ENCODE measurements around the gene CCDC187. TPM values are rescaled to one million over a fixed set of nuclear protein-coding genes. Genes with fewer than 3 reads are reported as not detected.

Gene CCDC187
- total and polyA plus RNA-seq, 2 of the 13 experiments (the other 11 are each of a cell fraction or from before 2014, with no cell fraction given): 0.03 to 0.13 TPM

DNA sequence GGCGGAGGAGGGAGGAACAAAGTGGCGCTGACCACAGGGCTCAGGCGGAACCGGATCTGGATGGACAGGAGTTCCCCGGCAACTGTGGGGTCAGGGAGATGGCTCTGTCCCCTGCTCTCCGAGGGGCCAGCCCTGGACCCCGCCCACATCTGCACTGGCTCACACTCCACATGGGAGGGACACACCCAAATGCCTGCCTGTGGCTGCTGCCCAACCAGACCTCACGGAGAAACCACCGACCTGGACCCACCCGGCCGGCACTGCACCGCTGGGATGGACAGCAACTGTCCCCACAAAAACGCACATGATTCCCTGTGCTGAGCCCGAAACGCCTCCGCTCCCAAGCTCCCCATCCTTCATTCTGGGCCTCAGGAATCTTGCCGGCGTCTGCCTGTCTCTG is 4.8 kb downstream of the CCDC187 start:
- H3K9ac ChIP-seq (ENCODE audit: insufficient read depth, low read depth, low read length): no peak overlapping the region
- no TSS peak for BruUV-seq (replicated peaks)
- peaks cover 54% of the 10 kb centered on the region for H3K4me1 ChIP-seq (ENCODE audit: insufficient read depth, low read length)
- TF ChIP-seq ARNT (IDR thresholded peaks at IDR 0.05) (no peak), ZNF17 (CRISPR knock-in tag; IDR thresholded peaks at IDR 0.05) (no peak), NFRKB (IDR thresholded peaks at IDR 0.05) (no peak), SMARCC2 (IDR thresholded peaks at IDR 0.05) (no peak), ATAD3A (CRISPR knock-in tag; IDR thresholded peaks at IDR 0.05) (no peak), FLYWCH1 (CRISPR knock-in tag; IDR thresholded peaks at IDR 0.05) (no peak), NAIF1 (CRISPR knock-in tag; IDR thresholded peaks at IDR 0.05; ENCODE audit: borderline replicate concordance) (no peak), SPEN (CRISPR knock-in tag; IDR thresholded peaks at IDR 0.05; ENCODE audit: low read depth) (no peak), ZFP41 (CRISPR knock-in tag; IDR thresholded peaks at IDR 0.05; ENCODE audit: borderline replicate concordance) (no peak), ZNF501 (CRISPR knock-in tag; IDR thresholded peaks at IDR 0.05) (no peak)
- TF ChIP-seq, protein P1, sequence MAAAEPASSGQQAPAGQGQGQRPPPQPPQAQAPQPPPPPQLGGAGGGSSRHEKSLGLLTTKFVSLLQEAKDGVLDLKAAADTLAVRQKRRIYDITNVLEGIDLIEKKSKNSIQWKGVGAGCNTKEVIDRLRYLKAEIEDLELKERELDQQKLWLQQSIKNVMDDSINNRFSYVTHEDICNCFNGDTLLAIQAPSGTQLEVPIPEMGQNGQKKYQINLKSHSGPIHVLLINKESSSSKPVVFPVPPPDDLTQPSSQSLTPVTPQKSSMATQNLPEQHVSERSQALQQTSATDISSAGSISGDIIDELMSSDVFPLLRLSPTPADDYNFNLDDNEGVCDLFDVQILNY (CRISPR knock-in tag; conservative IDR thresholded peaks at IDR 0.05): no peak
- TF ChIP-seq, protein P2, sequence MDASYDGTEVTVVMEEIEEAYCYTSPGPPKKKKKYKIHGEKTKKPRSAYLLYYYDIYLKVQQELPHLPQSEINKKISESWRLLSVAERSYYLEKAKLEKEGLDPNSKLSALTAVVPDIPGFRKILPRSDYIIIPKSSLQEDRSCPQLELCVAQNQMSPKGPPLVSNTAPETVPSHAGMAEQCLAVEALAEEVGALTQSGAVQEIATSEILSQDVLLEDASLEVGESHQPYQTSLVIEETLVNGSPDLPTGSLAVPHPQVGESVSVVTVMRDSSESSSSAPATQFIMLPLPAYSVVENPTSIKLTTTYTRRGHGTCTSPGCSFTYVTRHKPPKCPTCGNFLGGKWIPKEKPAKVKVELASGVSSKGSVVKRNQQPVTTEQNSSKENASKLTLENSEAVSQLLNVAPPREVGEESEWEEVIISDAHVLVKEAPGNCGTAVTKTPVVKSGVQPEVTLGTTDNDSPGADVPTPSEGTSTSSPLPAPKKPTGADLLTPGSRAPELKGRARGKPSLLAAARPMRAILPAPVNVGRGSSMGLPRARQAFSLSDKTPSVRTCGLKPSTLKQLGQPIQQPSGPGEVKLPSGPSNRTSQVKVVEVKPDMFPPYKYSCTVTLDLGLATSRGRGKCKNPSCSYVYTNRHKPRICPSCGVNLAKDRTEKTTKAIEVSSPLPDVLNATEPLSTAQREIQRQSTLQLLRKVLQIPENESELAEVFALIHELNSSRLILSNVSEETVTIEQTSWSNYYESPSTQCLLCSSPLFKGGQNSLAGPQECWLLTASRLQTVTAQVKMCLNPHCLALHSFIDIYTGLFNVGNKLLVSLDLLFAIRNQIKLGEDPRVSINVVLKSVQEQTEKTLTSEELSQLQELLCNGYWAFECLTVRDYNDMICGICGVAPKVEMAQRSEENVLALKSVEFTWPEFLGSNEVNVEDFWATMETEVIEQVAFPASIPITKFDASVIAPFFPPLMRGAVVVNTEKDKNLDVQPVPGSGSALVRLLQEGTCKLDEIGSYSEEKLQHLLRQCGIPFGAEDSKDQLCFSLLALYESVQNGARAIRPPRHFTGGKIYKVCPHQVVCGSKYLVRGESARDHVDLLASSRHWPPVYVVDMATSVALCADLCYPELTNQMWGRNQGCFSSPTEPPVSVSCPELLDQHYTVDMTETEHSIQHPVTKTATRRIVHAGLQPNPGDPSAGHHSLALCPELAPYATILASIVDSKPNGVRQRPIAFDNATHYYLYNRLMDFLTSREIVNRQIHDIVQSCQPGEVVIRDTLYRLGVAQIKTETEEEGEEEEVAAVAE (CRISPR knock-in tag; IDR thresholded peaks at IDR 0.05; ENCODE audit: borderline replicate concordance): no peak
- TF ChIP-seq, protein P3, sequence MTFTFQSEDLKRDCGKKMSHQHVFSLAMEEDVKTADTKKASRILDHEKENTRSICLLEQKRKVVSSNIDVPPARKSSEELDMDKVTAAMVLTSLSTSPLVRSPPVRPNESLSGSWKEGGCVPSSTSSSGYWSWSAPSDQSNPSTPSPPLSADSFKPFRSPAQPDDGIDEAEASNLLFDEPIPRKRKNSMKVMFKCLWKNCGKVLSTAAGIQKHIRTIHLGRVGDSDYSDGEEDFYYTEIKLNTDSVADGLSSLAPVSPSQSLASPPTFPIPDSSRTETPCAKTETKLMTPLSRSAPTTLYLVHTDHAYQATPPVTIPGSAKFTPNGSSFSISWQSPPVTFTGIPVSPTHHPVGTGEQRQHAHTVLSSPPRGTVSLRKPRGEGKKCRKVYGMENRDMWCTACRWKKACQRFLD (CRISPR knock-in tag; IDR thresholded peaks at IDR 0.05; ENCODE audit: borderline replicate concordance): no peak
- H3K4me2 ChIP-seq (ENCODE audit: low read depth, low read length): no peak overlapping the region
- no peaks in the 10 kb centered on the region for H3K79me2 ChIP-seq (ENCODE audit: insufficient read depth, low read length)
- H3K4me3 ChIP-seq (replicated peaks in 1 of 3; ENCODE audit: insufficient read depth in 1 of 3, low read depth in 2 of 3, low read length in 3 of 3): no peak overlapping the region
- WGBS (ENCODE audit: low lambda C conversion rate): 84% methylated on average over 5 of the region's 18 CpGs
- intact Hi-C loops (cut with micrococcal nuclease; ENCODE audit: unreplicated experiment) (no loop called here), in situ Hi-C loops (cut with HindIII; ENCODE audit: extremely low pct_ligation_motif_present, low pct_unique_long_range_greater_than_20kb) (no loop called here)
- H3K9me3 ChIP-seq (ENCODE audit: low read length): no peaks in the 10 kb centered on the region
- no peak for ATAC-seq
- peaks cover 6 to 39% of the 10 kb centered on the region in 2 experiments for H3K27me3 ChIP-seq (ENCODE audit: control insufficient read depth in 1 of 2, insufficient read depth in 2 of 2, low read length in 2 of 2)
- no peak for FAIRE-seq
- ChIA-PET CTCF (ENCODE audit: low intra/inter-chr PET ratio, low total read pairs) (no interaction called here), POLR2A (no interaction called here)
- H4K20me1 ChIP-seq (ENCODE audit: insufficient read depth, low read length): no peaks in the 10 kb centered on the region
- DNase-seq (ENCODE audit: low spot score): no peak
- H3K36me3 ChIP-seq (replicated peaks in 1 of 2; ENCODE audit: control insufficient read depth in 1 of 2, insufficient read depth in 2 of 2, low read length in 2 of 2): no peaks in the 10 kb centered on the region
- no peak overlapping the region for H3K27ac ChIP-seq (ENCODE audit: extremely low read length, insufficient read depth, low read length)
- no peak overlapping the region for H2AFZ ChIP-seq (ENCODE audit: low read length)
